ENCODE measurements around the gene SLC45A2.

Gene SLC45A2

GRCh38 chr5:33938507-33938796, 46.0 kb downstream of the SLC45A2 start:
- H3K27ac ChIP-seq (ENCODE audit: low read depth, low read length, poor library complexity, severe bottlenecking): no peak overlapping the region
- no peak overlapping the region for H3K4me2 ChIP-seq (ENCODE audit: low read length)
- H3K36me3 ChIP-seq (ENCODE audit: insufficient read depth, low read length): no peaks in the 10 kb centered on the region
- H3K4me1 ChIP-seq (ENCODE audit: insufficient read depth, low read length, severe bottlenecking): no peaks in the 10 kb centered on the region
- no peaks in the 10 kb centered on the region for H3K9me3 ChIP-seq (ENCODE audit: low read length)
- no peak overlapping the region for H2AFZ ChIP-seq (ENCODE audit: low read length)
- no peaks in the 10 kb centered on the region for H3K79me2 ChIP-seq (ENCODE audit: insufficient read depth, low read length)
- no peaks in the 10 kb centered on the region for H3K9me2 ChIP-seq (ENCODE audit: low read depth, low read length)
- TF ChIP-seq EZH2 (IDR thresholded peaks at IDR 0.05; ENCODE audit: borderline replicate concordance, low read length): no peak
- no peak for TF ChIP-seq CTCF (IDR thresholded peaks at IDR 0.05; ENCODE audit: low read length)
- no peaks in the 10 kb centered on the region for H3F3A ChIP-seq (ENCODE audit: insufficient read depth, low read length)
- H3K4me3 ChIP-seq (ENCODE audit: low read depth, low read length, poor library complexity, severe bottlenecking): no peak overlapping the region
- no peaks in the 10 kb centered on the region for H3K27me3 ChIP-seq (ENCODE audit: insufficient read depth, low read length)
- H4K20me1 ChIP-seq (ENCODE audit: insufficient read depth, low read length): no peaks in the 10 kb centered on the region
- H3K9ac ChIP-seq (ENCODE audit: low read length): no peak overlapping the region

GRCh38 chr5:33937707-33938506, 46.6 kb downstream of the SLC45A2 start:
- Histone ChIP-seq H3K79me2 (ENCODE audit: insufficient read depth, low read length) (no peaks in the 10 kb centered on the region), H2AFZ (ENCODE audit: low read length) (no peak overlapping the region), H4K20me1 (ENCODE audit: insufficient read depth, low read length) (no peaks in the 10 kb centered on the region), H3K9me2 (ENCODE audit: low read depth, low read length) (no peaks in the 10 kb centered on the region), H3K4me2 (ENCODE audit: low read length) (no peak overlapping the region), H3K9me3 (ENCODE audit: low read length) (no peaks in the 10 kb centered on the region), H3K4me3 (ENCODE audit: low read depth, low read length, poor library complexity, severe bottlenecking) (no peak overlapping the region), H3K4me1 (ENCODE audit: insufficient read depth, low read length, severe bottlenecking) (no peaks in the 10 kb centered on the region), H3K27ac (ENCODE audit: low read depth, low read length, poor library complexity, severe bottlenecking) (no peak overlapping the region), H3K27me3 (ENCODE audit: insufficient read depth, low read length) (no peaks in the 10 kb centered on the region), H3K36me3 (ENCODE audit: insufficient read depth, low read length) (no peaks in the 10 kb centered on the region), H3F3A (ENCODE audit: insufficient read depth, low read length) (no peaks in the 10 kb centered on the region), H3K9ac (ENCODE audit: low read length) (no peak overlapping the region)
- no peak for TF ChIP-seq CTCF (IDR thresholded peaks at IDR 0.05; ENCODE audit: low read length)
- TF ChIP-seq EZH2 (IDR thresholded peaks at IDR 0.05; ENCODE audit: borderline replicate concordance, low read length): no peak

GRCh38 chr5:33937017-33937706, 47.3 kb downstream of the SLC45A2 start:
- H3K4me1 ChIP-seq (ENCODE audit: insufficient read depth, low read length, severe bottlenecking): no peaks in the 10 kb centered on the region
- no peak overlapping the region for H3K9ac ChIP-seq (ENCODE audit: low read length)
- no peaks in the 10 kb centered on the region; the same call in 1 of the 2 replicates for H3K27me3 ChIP-seq (ENCODE audit: insufficient read depth, low read length)
- H3K9me3 ChIP-seq (ENCODE audit: low read length): no peaks in the 10 kb centered on the region
- H3F3A ChIP-seq (ENCODE audit: insufficient read depth, low read length): no peaks in the 10 kb centered on the region
- TF ChIP-seq CTCF (IDR thresholded peaks at IDR 0.05; ENCODE audit: low read length): no peak
- TF ChIP-seq EZH2 (IDR thresholded peaks at IDR 0.05; ENCODE audit: borderline replicate concordance, low read length): no peak
- H3K4me3 ChIP-seq (ENCODE audit: low read depth, low read length, poor library complexity, severe bottlenecking): no peak overlapping the region
- no peak overlapping the region for H2AFZ ChIP-seq (ENCODE audit: low read length)
- H3K9me2 ChIP-seq (ENCODE audit: low read depth, low read length): no peaks in the 10 kb centered on the region
- no peaks in the 10 kb centered on the region for H3K36me3 ChIP-seq (ENCODE audit: insufficient read depth, low read length)
- H3K79me2 ChIP-seq (ENCODE audit: insufficient read depth, low read length): no peaks in the 10 kb centered on the region
- H3K27ac ChIP-seq (ENCODE audit: low read depth, low read length, poor library complexity, severe bottlenecking): no peak overlapping the region
- H3K4me2 ChIP-seq (ENCODE audit: low read length): no peak overlapping the region
- H4K20me1 ChIP-seq (ENCODE audit: insufficient read depth, low read length): no peaks in the 10 kb centered on the region

Measured in OCI-LY1 (cell line).